GM18951 (cell line): ENCODE data around the gene PIWIL4.

Source experiments
- POLR2A ChIP-seq: IDR thresholded peaks from 4 replicates; pipeline ENCODE4 v1.6.1; 2011; ENCODE audit warnings: mild to moderate bottlenecking; ENCODE audit not compliant: insufficient read length, insufficient read depth; ENCODE audit errors: extremely low read depth
- in situ Hi-C: fragments of 300-500 bp; cut with MboI; formaldehyde crosslinking; loops from one replicate; pipeline ENCODE4 v1.12.0; 2022; ENCODE audit warnings: low sequenced_read_pairs, mixed read lengths, inconsistent platforms; ENCODE audit not compliant: unreplicated experiment

PIWIL4 gene

GRCh38 chr11:94647926-94648325 is 80.8 kb downstream of the PIWIL4 start:
- no peak for TF ChIP-seq POLR2A
- in situ Hi-C loops: no loop called here

- in situ Hi-C loops: no loop called here
- no peak for TF ChIP-seq POLR2A
Measured at GRCh38 chr11:94648789-94649188, 81.6 kb downstream of the PIWIL4 start.

GRCh38 chr11:94649254-94649653 is 82.1 kb downstream of the PIWIL4 start:
- TF ChIP-seq POLR2A: no peak
- in situ Hi-C loops: no loop called here

GRCh38 chr11:94649964-94650623 is 82.9 kb downstream of the PIWIL4 start:
- no peak for TF ChIP-seq POLR2A
- in situ Hi-C loops: no loop called here

GRCh38 chr11:94650756-94651155 is 83.6 kb downstream of the PIWIL4 start:
- TF ChIP-seq POLR2A: no peak
- in situ Hi-C loops: no loop called here

GRCh38 chr11:94652735-94653284 is 85.6 kb downstream of the PIWIL4 start:
- in situ Hi-C loops: no loop called here
- no peak for TF ChIP-seq POLR2A

GRCh38 chr11:94653561-94653960 is 86.4 kb downstream of the PIWIL4 start:
- in situ Hi-C loops: no loop called here
- no peak for TF ChIP-seq POLR2A

- in situ Hi-C loops: no loop called here
- no peak for TF ChIP-seq POLR2A
Measured at GRCh38 chr11:94654201-94654600, 87.0 kb downstream of the PIWIL4 start.

GRCh38 chr11:94655291-94655690 is 88.1 kb downstream of the PIWIL4 start:
- no peak for TF ChIP-seq POLR2A
- in situ Hi-C loops: no loop called here

- in situ Hi-C loops: no loop called here
- TF ChIP-seq POLR2A: no peak
Measured at GRCh38 chr11:94655956-94656355, 88.8 kb downstream of the PIWIL4 start.

- TF ChIP-seq POLR2A: no peak
- in situ Hi-C loops: no loop called here
Measured at GRCh38 chr11:94656968-94657367, 89.8 kb downstream of the PIWIL4 start.

- in situ Hi-C loops: no loop called here
- no peak for TF ChIP-seq POLR2A
Measured at GRCh38 chr11:94657629-94658028, 90.5 kb downstream of the PIWIL4 start.

GRCh38 chr11:94658386-94658785 is 91.2 kb downstream of the PIWIL4 start:
- in situ Hi-C loops: no loop called here
- no peak for TF ChIP-seq POLR2A

GRCh38 chr11:94658888-94659287 is 91.7 kb downstream of the PIWIL4 start:
- TF ChIP-seq POLR2A: no peak
- in situ Hi-C loops: no loop called here

GRCh38 chr11:94661444-94661843 is 94.3 kb downstream of the PIWIL4 start:
- in situ Hi-C loops: no loop called here
- no peak for TF ChIP-seq POLR2A
